IMR-90 (cell line): ENCODE results near the gene TEDDM1. TPM values are rescaled to one million over a fixed set of nuclear protein-coding genes. Genes with fewer than 3 reads are reported as not detected.
"Not testable (repeated sequence)": the region's sequence is repeated elsewhere in the genome, so short reads cannot be mapped to it uniquely, and the experiment has no call there.

Experiments used
- ATAC-seq: fragments of 200-7000 bp; cut with Tn5 transposase; 2 replicates; pipeline ENCODE4 v1.9.1; 2020; ENCODE audit warnings: low read depth, mild to moderate bottlenecking, moderate library complexity
- BruUV-seq: library from RNA; stranded (reverse); fragments of 400-500 nt; replicated peaks from 2 replicates; lab custom pipeline; 2021; lab: Mats Ljungman, UMichigan
- CTCF ChIA-PET: fragments of 300-600 bp; formaldehyde crosslinking; extraction: SDS; loops from one replicate; lab custom pipeline; 2021; ENCODE audit warnings: antibody characterized with exemption; lab: Yijun Ruan, JAX
- POLR2A ChIA-PET: fragments of 300-600 bp; sonication (Branson Sonifier 250); formaldehyde crosslinking; loops from one replicate; lab custom pipeline; 2022; ENCODE audit warnings: antibody characterized with exemption; ENCODE audit not compliant: unreplicated experiment; lab: Charles Lee
- DNase-seq: peaks from one replicate; pipeline ENCODE4 v3.0.0; 2013
- H2AFZ ChIP-seq: replicated peaks from 2 replicates; pipeline ENCODE3; 2013; ENCODE audit warnings: low read length, mild to moderate bottlenecking; ENCODE audit not compliant: poor library complexity
- H2AK5ac ChIP-seq: 2 replicates; pipeline ENCODE4 v1.6.1; 2013; ENCODE audit warnings: low read depth, low read length, inconsistent platforms
- H2AK9ac ChIP-seq: replicated peaks from 2 replicates; pipeline ENCODE3; 2013; ENCODE audit warnings: mild to moderate bottlenecking, low read depth, low read length, moderate library complexity; ENCODE audit not compliant: poor library complexity
- H2BK120ac ChIP-seq: 2 replicates; pipeline ENCODE4 v1.6.1; 2013; ENCODE audit warnings: low read depth, low read length, inconsistent platforms
- H2BK15ac ChIP-seq: 3 replicates; pipeline ENCODE4 v1.6.1; 2013; ENCODE audit warnings: low read depth, low read length, inconsistent platforms
- H2BK20ac ChIP-seq: 2 replicates; pipeline ENCODE4 v1.6.1; 2013; ENCODE audit warnings: low read depth, mild to moderate bottlenecking, inconsistent platforms, low read length, moderate library complexity
- H2BK5ac ChIP-seq: 2 replicates; pipeline ENCODE4 v1.6.1; 2013; ENCODE audit warnings: mild to moderate bottlenecking, low read depth, low read length, inconsistent platforms; ENCODE audit not compliant: poor library complexity, severe bottlenecking
- H3K14ac ChIP-seq: replicated peaks from 2 replicates; pipeline ENCODE4 v1.6.1; 2013; ENCODE audit warnings: low read depth, low read length, inconsistent platforms
- H3K18ac ChIP-seq: 2 replicates; pipeline ENCODE4 v1.6.1; 2013; ENCODE audit warnings: low read depth, low read length, control low read depth
- H3K23ac ChIP-seq: 2 replicates; pipeline ENCODE4 v1.6.1; 2013; ENCODE audit warnings: low read depth, low read length, inconsistent platforms
- H3K27ac ChIP-seq: 2 replicates; pipeline ENCODE4 v1.5.1; 2013; ENCODE audit warnings: mild to moderate bottlenecking, control low read depth, low read length; ENCODE audit not compliant: insufficient read depth
- H3K27me3 ChIP-seq: 2 replicates; pipeline ENCODE4 v1.6.1; 2013; ENCODE audit warnings: low read length; ENCODE audit not compliant: control insufficient read depth, insufficient read depth
- H3K36me3 ChIP-seq: 2 replicates; pipeline ENCODE4 v1.6.1; 2013; ENCODE audit warnings: low read length, mixed read lengths; ENCODE audit not compliant: control insufficient read depth, insufficient read depth
- H3K4ac ChIP-seq: 2 replicates; pipeline ENCODE4 v1.6.1; 2013; ENCODE audit warnings: low read depth, low read length, inconsistent platforms
- H3K4me1 ChIP-seq: 2 replicates; pipeline ENCODE4 v1.6.1; 2013; ENCODE audit warnings: low read length, mixed read lengths; ENCODE audit not compliant: control insufficient read depth, insufficient read depth
- H3K4me2 ChIP-seq: 2 replicates; pipeline ENCODE4 v1.6.1; 2013; ENCODE audit warnings: low read depth, mild to moderate bottlenecking, control low read depth, low read length, moderate library complexity
- H3K4me3 ChIP-seq: 2 replicates; pipeline ENCODE4 v1.5.1; 2013; ENCODE audit warnings: low read depth, mild to moderate bottlenecking, control low read depth, low read length, moderate library complexity; ENCODE audit not compliant: insufficient read depth
- H3K56ac ChIP-seq: 2 replicates; pipeline ENCODE4 v1.6.1; 2013; ENCODE audit warnings: low read length, inconsistent platforms; ENCODE audit not compliant: insufficient read depth; ENCODE audit errors: extremely low read depth
- H3K79me1 ChIP-seq, 2 experiments: 2 replicates each; pipeline ENCODE4 v1.6.1; 2013; ENCODE audit warnings: low read length in 2 of 2, inconsistent platforms in 1 of 2, low read depth in 1 of 2
- H3K9ac ChIP-seq: 2 replicates; pipeline ENCODE4 v1.6.1; 2013; ENCODE audit warnings: low read depth, low read length, control low read depth
- H3K9me1 ChIP-seq: 2 replicates; pipeline ENCODE4 v1.6.1; 2013; ENCODE audit warnings: low read length, inconsistent platforms; ENCODE audit not compliant: insufficient read depth
- H3K9me3 ChIP-seq: 2 replicates; pipeline ENCODE4 v1.6.1; 2013; ENCODE audit warnings: low read length; ENCODE audit not compliant: control insufficient read depth, insufficient read depth
- H4K20me1 ChIP-seq: 2 replicates; pipeline ENCODE4 v1.6.1; 2013; ENCODE audit warnings: low read length, inconsistent platforms; ENCODE audit not compliant: insufficient read depth
- H4K5ac ChIP-seq: 2 replicates; pipeline ENCODE4 v1.6.1; 2013; ENCODE audit warnings: mild to moderate bottlenecking, low read depth, low read length, control low read depth
- H4K8ac ChIP-seq, 2 experiments: 2 replicates each; pipeline ENCODE4 v1.6.1; 2013; ENCODE audit warnings: low read depth in 2 of 2, low read length in 2 of 2, control low read depth in 1 of 2, inconsistent platforms in 1 of 2
- H4K91ac ChIP-seq: 2 replicates; pipeline ENCODE4 v1.6.1; 2013; ENCODE audit warnings: low read depth, low read length, inconsistent platforms; ENCODE audit not compliant: insufficient read depth
- BHLHE40 ChIP-seq: fragments of 150-350 bp; IDR thresholded peaks from 2 replicates; pipeline ENCODE4 v1.6.1; 2016; ENCODE audit warnings: mild to moderate bottlenecking, low read depth, low read length
- CEBPB ChIP-seq: IDR thresholded peaks from 2 replicates; pipeline ENCODE4 v1.6.1; 2012; ENCODE audit warnings: low read depth, low read length, improper control_type of control experiment
- MXI1 ChIP-seq: IDR thresholded peaks from 2 replicates; pipeline ENCODE4 v1.6.1; 2012; ENCODE audit warnings: low read depth, mild to moderate bottlenecking, low read length, moderate library complexity, borderline replicate concordance
- RCOR1 ChIP-seq: IDR thresholded peaks from 2 replicates; pipeline ENCODE4 v1.6.1; 2012; ENCODE audit warnings: mild to moderate bottlenecking, low read length, improper control_type of control experiment; ENCODE audit not compliant: insufficient replicate concordance
- WGBS, 2 experiments: methylation state at CpG; one replicate each; pipeline versions ENCODE4 v1.1.5 to v1.1.7; 2013; ENCODE audit warnings: missing lambda C conversion rate in 2 of 2; ENCODE audit not compliant: insufficient read length in 1 of 2; ENCODE audit errors: extremely low coverage in 2 of 2; 5-methylcytosine and 5-hydroxymethylcytosine counted together
- dilution Hi-C: fragments of 300-500 bp; cut with HindIII; formaldehyde crosslinking; loops from one replicate; pipeline ENCODE4 v1.14.3; 2018; ENCODE audit warnings: low sequenced_read_pairs; ENCODE audit not compliant: unreplicated experiment
- in situ Hi-C: fragments of 300-500 bp; cut with MboI; formaldehyde crosslinking; loops from 3 replicates; pipeline ENCODE4 v1.14.3; 2019; ENCODE audit warnings: low sequenced_read_pairs, inconsistent platforms, mixed read lengths
- intact Hi-C: fragments of 100-400 bp; cut with micrococcal nuclease; formaldehyde crosslinking; loops from 2 replicates; pipeline ENCODE4 v1.10.0; 2022
- polyA plus RNA-seq, 3 experiments: library from polyadenylated mRNA; depleted of rRNA; stranded (reverse); fragments of >200 nt; gene quantifications; 2 replicates each; pipeline ENCODE4 v1.2.3, GENCODE V29; 2012; ENCODE audit warnings: low replicate concordance in 1 of 3
- total RNA-seq: library from RNA; depleted of rRNA; stranded (reverse); fragments of >200 nt; gene quantifications from 2 replicates; pipeline ENCODE4 v1.2.3, GENCODE V29; 2012

TEDDM1 gene
- total and polyA plus RNA-seq, 2 of the 4 experiments (the other 2 are of a cell fraction): not detected

DNA sequence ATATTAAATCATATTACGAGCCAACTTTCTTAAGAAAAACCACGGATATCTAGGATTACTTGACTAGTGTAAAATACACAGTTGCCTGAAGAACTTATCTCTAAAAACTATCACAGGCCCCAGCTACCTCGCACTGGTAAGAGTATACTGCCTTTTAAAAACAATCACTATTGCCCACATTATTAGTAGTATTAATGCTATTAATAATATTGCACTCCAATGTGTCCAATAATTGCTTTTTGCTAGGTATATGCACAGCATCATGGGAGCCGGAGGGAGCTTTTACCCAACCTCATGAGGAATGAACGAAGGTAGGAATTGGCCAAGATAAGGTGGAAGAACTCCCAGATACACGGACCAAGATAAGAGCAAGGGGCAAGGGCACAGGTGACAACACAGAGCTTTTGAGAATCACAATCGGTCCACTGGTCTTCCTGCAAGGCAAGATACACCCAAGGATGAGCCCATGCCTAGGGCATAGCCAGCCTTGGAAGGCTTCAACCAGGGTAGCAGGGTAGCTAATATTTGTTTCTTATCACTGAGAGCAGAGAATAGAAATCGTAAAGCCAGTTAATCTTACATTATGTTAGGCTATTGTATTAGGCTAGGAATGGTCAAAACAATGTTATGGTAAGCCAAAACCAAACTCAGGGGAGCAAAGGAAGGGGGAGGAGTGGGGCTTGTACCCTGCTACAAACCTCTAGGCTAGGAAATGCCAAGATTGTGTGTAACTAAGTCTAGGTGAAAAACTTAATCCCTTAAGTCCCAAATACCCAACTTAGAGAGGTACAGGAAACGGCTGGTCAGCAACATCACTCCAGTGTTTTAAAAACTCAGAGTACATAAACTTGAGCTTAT lies 18.3 kb downstream of the TEDDM1 start (continued):
- TF ChIP-seq RCOR1: no peak

DNA sequence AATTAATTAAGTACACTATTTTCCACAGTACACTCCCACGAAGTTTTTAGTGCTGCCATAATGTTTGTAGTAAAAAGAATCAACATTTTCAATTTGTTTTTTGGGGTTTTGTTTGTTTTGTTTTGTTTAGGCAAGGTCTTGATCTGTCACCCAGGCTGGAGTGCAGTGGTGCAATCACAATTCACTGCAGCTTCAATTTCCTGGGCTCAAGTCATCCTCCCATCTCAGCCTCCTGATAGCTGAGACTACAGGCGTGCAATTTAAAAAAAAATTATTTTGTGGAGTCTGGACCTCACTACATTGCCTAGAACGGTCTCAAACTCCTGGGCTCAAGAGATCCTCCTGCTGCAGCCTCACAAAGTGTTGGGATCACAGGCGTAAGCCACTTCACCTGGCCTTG lies 20.3 kb downstream of the TEDDM1 start:
- 78% methylated on average over 2 of the region's 4 CpGs; no CpG with 5 or more reads in 1 of the 2 experiments for WGBS, 2 experiments
- no peaks in the 10 kb centered on the region for H3K27me3 ChIP-seq
- no peak overlapping the region for H3K14ac ChIP-seq
- no peak overlapping the region for H3K18ac ChIP-seq
- no peaks in the 10 kb centered on the region for H4K20me1 ChIP-seq
- no peak overlapping the region for H4K5ac ChIP-seq
- H3K4me2 ChIP-seq: no peak overlapping the region
- intact Hi-C loops: no loop called here
- H2AFZ ChIP-seq: no peak overlapping the region
- no peak overlapping the region for H2BK120ac ChIP-seq
- H2BK5ac ChIP-seq: no peak overlapping the region
- H3K4me3 ChIP-seq: no peak overlapping the region
- H3K56ac ChIP-seq: no peak overlapping the region
- H4K8ac ChIP-seq: no peak overlapping the region
- no peak overlapping the region for H2BK20ac ChIP-seq
- dilution Hi-C loops: no loop called here
- no peak overlapping the region for H3K23ac ChIP-seq
- no peaks in the 10 kb centered on the region; a peak in 1 of 4 replicates for H3K79me1 ChIP-seq
- H3K9me1 ChIP-seq: peaks cover 4% of the 10 kb centered on the region; the same call in 1 of the 2 replicates
- H4K91ac ChIP-seq: no peak overlapping the region
- ChIA-PET CTCF (no interaction called here), POLR2A (no interaction called here)
- no peaks in the 10 kb centered on the region for H3K9me3 ChIP-seq
- BruUV-seq: no TSS peak
- H2AK5ac ChIP-seq: no peak overlapping the region
- no peak overlapping the region for H2AK9ac ChIP-seq
- DNase-seq: no peak
- H3K27ac ChIP-seq: no peak overlapping the region
- TF ChIP-seq RCOR1 (no peak), BHLHE40 (no peak), MXI1 (no peak), CEBPB (no peak)
- H3K9ac ChIP-seq: no peak overlapping the region
- no peaks in the 10 kb centered on the region for H3K4me1 ChIP-seq
- no peak overlapping the region for H3K4ac ChIP-seq
- H3K36me3 ChIP-seq: peaks cover 21% of the 10 kb centered on the region
- in situ Hi-C loops: no loop called here
- no peak for ATAC-seq
- H2BK15ac ChIP-seq: no peak overlapping the region

DNA sequence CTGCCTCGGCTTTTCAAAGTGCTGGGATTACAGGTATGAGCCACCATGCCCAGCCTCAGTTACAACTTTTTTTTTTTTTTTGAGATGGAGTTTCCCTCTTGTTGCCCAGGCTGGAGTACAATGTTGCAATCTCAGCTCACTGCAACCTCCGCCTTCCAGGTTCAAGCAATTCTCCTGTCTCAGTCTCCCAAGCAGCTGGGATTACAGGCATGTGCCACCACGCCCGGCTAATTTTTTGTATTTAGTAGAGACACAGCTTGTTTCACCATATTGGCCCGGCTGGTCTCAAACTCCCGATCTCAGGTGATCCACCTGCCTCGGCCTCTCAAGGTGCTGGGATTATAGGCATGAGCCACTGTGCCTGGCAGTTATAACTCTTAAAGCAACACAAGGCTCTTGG lies 20.7 kb downstream of the TEDDM1 start:
- H3K27ac ChIP-seq, H2BK120ac ChIP-seq, H2AK9ac ChIP-seq, H4K5ac ChIP-seq, H3K4me3 ChIP-seq, H3K4ac ChIP-seq, dilution Hi-C loops, H3K14ac ChIP-seq, H3K27me3 ChIP-seq, H2BK20ac ChIP-seq, H3K23ac ChIP-seq, H4K8ac ChIP-seq, H2AK5ac ChIP-seq, in situ Hi-C loops, BruUV-seq, DNase-seq, H3K56ac ChIP-seq, H3K9me3 ChIP-seq, POLR2A ChIA-PET, H3K9me1 ChIP-seq, CTCF ChIA-PET, intact Hi-C loops, H4K91ac ChIP-seq, H3K18ac ChIP-seq, H3K9ac ChIP-seq, H3K79me1 ChIP-seq, H2AFZ ChIP-seq, H2BK15ac ChIP-seq, H2BK5ac ChIP-seq, ATAC-seq, H4K20me1 ChIP-seq, H3K4me1 ChIP-seq, H3K4me2 ChIP-seq: not testable (repeated sequence)
- H3K36me3 ChIP-seq: peaks cover 18% of the 10 kb centered on the region
- 100% methylated on average over 5 of the region's 7 CpGs; no CpG with 5 or more reads in 1 of the 2 experiments for WGBS, 2 experiments
